ENCODE results near the gene BBS2.

BBS2 gene

DNA sequence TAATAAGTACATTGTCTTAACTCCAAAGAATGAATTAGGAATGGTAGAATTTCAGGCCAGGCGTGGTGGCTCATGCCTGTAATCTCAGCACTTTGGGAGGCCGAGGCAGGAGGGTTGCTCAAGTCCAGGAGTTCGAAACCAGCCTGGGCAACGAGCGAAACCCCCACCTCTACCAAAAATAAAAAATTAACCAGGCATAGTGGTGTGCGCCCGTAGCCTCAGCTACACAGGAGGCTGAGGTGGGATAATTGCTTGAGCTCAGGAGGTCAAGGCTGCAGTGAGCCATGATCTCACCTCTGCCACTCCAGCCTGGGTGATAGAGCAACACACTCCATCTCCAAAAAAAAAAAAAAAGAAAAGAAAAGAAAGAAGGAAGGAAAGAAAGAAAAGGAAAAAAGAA is 18.5 kb upstream of the BBS2 start (continued):
- TF ChIP-seq CREB5 (CRISPR knock-in tag; IDR thresholded peaks at IDR 0.05; ENCODE audit: low read depth) (no peak), PATZ1 (CRISPR knock-in tag; IDR thresholded peaks at IDR 0.05; ENCODE audit: borderline replicate concordance) (no peak), ZC3H10 (CRISPR knock-in tag; IDR thresholded peaks at IDR 0.05) (no peak), CSDC2 (CRISPR knock-in tag; IDR thresholded peaks at IDR 0.05) (no peak)

DNA sequence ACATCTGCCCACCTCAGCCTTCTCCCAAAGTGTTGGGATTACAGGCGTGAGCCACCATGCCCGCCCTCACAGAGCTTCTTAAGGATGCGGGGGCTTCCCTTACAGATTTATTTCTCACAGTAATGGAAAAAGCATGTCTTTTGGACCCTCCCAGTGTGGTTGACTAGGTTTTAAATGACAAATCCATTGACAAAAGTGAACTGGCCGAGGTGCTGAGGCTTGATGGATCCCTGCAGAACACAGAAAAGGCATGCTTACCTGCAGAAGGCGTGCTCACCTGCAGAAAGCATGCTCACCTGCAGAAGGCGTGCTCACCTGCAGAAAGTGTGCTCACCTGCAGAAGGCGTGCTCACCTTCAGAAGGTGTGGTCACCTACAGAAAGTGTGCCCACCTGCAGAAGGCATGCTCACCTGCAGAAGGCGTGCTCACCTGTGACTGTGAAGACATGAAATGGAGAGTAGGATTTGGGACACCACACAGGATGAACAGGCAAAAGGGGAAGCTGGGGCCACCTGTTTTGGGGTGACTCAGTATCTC is 15.1 kb upstream of the BBS2 start:
- TF ChIP-seq RARB (CRISPR knock-in tag; IDR thresholded peaks at IDR 0.05) (no peak), GLIS3 (CRISPR knock-in tag; IDR thresholded peaks at IDR 0.05) (no peak), POU6F1 (CRISPR knock-in tag; IDR thresholded peaks at IDR 0.05; ENCODE audit: borderline replicate concordance, low read depth) (no peak)
- ATAC-seq = no peak

DNA sequence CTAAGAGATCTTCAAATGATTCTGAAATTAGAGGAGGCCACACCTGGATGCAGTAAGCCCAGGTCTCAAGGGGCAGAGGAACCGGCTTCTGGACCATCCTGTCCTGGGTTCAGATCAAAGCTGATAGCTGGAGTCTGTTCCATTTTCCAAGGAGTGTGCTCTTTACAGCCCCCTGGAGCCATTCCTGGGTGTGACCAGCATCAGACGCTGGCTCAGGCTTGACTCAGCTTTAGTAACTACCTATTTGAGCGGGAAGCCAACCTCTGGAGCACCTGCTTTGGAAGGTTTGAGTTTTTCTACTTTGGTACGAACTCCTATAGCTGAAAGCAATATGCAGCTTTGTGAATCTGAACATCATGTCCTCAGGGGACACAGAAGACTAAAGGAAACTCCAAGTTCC is 12.9 kb upstream of the BBS2 start:
- no peak for TF ChIP-seq ZNF70 (CRISPR knock-in tag; IDR thresholded peaks at IDR 0.05)
- no peak for TF ChIP-seq ZFP30 (CRISPR knock-in tag; IDR thresholded peaks at IDR 0.05)
- no peak for TF ChIP-seq ZNF8 (CRISPR knock-in tag; IDR thresholded peaks at IDR 0.05)
- no peak for TF ChIP-seq RARB (CRISPR knock-in tag; IDR thresholded peaks at IDR 0.05)
- no peak for TF ChIP-seq GLIS3 (CRISPR knock-in tag; IDR thresholded peaks at IDR 0.05)
- TF ChIP-seq TCF4 (CRISPR knock-in tag; IDR thresholded peaks at IDR 0.05; ENCODE audit: borderline replicate concordance) = no peak
- TF ChIP-seq, protein P1, sequence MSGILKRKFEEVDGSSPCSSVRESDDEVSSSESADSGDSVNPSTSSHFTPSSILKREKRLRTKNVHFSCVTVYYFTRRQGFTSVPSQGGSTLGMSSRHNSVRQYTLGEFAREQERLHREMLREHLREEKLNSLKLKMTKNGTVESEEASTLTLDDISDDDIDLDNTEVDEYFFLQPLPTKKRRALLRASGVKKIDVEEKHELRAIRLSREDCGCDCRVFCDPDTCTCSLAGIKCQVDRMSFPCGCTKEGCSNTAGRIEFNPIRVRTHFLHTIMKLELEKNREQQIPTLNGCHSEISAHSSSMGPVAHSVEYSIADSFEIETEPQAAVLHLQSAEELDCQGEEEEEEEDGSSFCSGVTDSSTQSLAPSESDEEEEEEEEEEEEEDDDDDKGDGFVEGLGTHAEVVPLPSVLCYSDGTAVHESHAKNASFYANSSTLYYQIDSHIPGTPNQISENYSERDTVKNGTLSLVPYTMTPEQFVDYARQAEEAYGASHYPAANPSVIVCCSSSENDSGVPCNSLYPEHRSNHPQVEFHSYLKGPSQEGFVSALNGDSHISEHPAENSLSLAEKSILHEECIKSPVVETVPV (CRISPR knock-in tag; IDR thresholded peaks at IDR 0.05) = no peak
- no peak for TF ChIP-seq PPARA (CRISPR knock-in tag; IDR thresholded peaks at IDR 0.05; ENCODE audit: borderline replicate concordance)
- TF ChIP-seq PATZ1 (CRISPR knock-in tag; IDR thresholded peaks at IDR 0.05; ENCODE audit: borderline replicate concordance) = no peak
- TF ChIP-seq ESRRG (CRISPR knock-in tag; IDR thresholded peaks at IDR 0.05) = no peak
- TF ChIP-seq ZNF565 (CRISPR knock-in tag; conservative IDR thresholded peaks at IDR 0.05; ENCODE audit: low read depth) = no peak
- no peak for TF ChIP-seq ISL1 (CRISPR knock-in tag; IDR thresholded peaks at IDR 0.05)
- TF ChIP-seq CSDC2 (CRISPR knock-in tag; IDR thresholded peaks at IDR 0.05) = no peak
- no peak for TF ChIP-seq SNAI2 (CRISPR knock-in tag; IDR thresholded peaks at IDR 0.05)
- TF ChIP-seq POU6F1 (CRISPR knock-in tag; IDR thresholded peaks at IDR 0.05; ENCODE audit: borderline replicate concordance, low read depth) = no peak
- no peak for TF ChIP-seq CREB5 (CRISPR knock-in tag; IDR thresholded peaks at IDR 0.05; ENCODE audit: low read depth)
- TF ChIP-seq, protein P2, sequence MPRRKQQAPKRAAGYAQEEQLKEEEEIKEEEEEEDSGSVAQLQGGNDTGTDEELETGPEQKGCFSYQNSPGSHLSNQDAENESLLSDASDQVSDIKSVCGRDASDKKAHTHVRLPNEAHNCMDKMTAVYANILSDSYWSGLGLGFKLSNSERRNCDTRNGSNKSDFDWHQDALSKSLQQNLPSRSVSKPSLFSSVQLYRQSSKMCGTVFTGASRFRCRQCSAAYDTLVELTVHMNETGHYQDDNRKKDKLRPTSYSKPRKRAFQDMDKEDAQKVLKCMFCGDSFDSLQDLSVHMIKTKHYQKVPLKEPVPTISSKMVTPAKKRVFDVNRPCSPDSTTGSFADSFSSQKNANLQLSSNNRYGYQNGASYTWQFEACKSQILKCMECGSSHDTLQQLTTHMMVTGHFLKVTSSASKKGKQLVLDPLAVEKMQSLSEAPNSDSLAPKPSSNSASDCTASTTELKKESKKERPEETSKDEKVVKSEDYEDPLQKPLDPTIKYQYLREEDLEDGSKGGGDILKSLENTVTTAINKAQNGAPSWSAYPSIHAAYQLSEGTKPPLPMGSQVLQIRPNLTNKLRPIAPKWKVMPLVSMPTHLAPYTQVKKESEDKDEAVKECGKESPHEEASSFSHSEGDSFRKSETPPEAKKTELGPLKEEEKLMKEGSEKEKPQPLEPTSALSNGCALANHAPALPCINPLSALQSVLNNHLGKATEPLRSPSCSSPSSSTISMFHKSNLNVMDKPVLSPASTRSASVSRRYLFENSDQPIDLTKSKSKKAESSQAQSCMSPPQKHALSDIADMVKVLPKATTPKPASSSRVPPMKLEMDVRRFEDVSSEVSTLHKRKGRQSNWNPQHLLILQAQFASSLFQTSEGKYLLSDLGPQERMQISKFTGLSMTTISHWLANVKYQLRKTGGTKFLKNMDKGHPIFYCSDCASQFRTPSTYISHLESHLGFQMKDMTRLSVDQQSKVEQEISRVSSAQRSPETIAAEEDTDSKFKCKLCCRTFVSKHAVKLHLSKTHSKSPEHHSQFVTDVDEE (CRISPR knock-in tag; IDR thresholded peaks at IDR 0.05) = no peak
- TF ChIP-seq TOX (CRISPR knock-in tag; IDR thresholded peaks at IDR 0.05; ENCODE audit: borderline replicate concordance) = no peak
- ATAC-seq = peak; percentile 44; the same call in 1 of the 3 replicates
